ENCODE data around the gene SEPHS2.

Gene SEPHS2

GRCh38 chr16:30437511-30438046, 8.1 kb downstream of the SEPHS2 start:
- H3K4me1 ChIP-seq (ENCODE audit: control insufficient read depth, insufficient read depth, low read length, poor library complexity, severe bottlenecking) = no peaks in the 10 kb centered on the region
- DNase-seq = no peak
- H3K36me3 ChIP-seq (ENCODE audit: control insufficient read depth, insufficient read depth, low read length) = no peaks in the 10 kb centered on the region
- H3K27me3 ChIP-seq (replicated peaks; ENCODE audit: control insufficient read depth, insufficient read depth, low read length, poor library complexity, severe bottlenecking) = no peaks in the 10 kb centered on the region
- H3K9me3 ChIP-seq (ENCODE audit: control insufficient read depth, low read length) = no peaks in the 10 kb centered on the region
- no peak overlapping the region for H3K27ac ChIP-seq (ENCODE audit: insufficient read depth, low read length, poor library complexity, severe bottlenecking)
- H3K4me3 ChIP-seq (ENCODE audit: insufficient read depth, low read depth, low read length, poor library complexity, severe bottlenecking) = no peak overlapping the region

GRCh38 chr16:30434852-30435251, 10.8 kb downstream of the SEPHS2 start:
- no peaks in the 10 kb centered on the region for H3K9me3 ChIP-seq (ENCODE audit: control insufficient read depth, low read length)
- H3K36me3 ChIP-seq (ENCODE audit: control insufficient read depth, insufficient read depth, low read length) = no peaks in the 10 kb centered on the region
- peaks cover 7% of the 10 kb centered on the region for H3K4me1 ChIP-seq (ENCODE audit: control insufficient read depth, insufficient read depth, low read length, poor library complexity, severe bottlenecking)
- no peak overlapping the region for H3K27ac ChIP-seq (ENCODE audit: insufficient read depth, low read length, poor library complexity, severe bottlenecking)
- H3K4me3 ChIP-seq (ENCODE audit: insufficient read depth, low read depth, low read length, poor library complexity, severe bottlenecking) = no peak overlapping the region
- H3K27me3 ChIP-seq (replicated peaks; ENCODE audit: control insufficient read depth, insufficient read depth, low read length, poor library complexity, severe bottlenecking) = no peaks in the 10 kb centered on the region
- no peak for DNase-seq

DNA sequence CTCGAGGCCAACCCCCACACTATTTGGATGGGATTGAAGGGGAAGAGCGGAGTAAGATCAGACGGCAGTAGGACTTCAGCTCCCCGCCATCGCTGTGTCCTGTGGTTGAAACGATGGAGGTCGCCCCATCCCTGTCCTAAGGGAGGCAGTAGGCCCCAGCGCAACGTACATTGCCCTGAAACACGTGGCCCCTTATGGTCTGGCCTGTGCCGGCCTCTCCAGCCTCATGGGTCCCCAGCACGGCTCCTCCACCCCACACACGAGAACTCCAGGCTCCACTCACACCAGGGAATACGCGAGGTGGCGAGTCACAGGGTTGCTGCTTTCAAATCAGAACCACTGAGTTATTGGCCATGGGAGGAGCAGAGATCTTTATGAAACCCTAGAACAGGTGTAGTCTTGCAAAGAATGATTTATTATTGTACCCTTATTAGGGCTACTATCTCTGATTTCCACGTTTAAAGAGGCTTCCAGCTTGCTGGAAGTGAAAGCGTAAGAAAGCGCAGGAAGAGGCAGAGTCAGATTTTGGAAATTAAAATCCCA, 15.2 kb downstream of the SEPHS2 start:
- Histone ChIP-seq H3K9me3 (ENCODE audit: control insufficient read depth, low read length) (no peaks in the 10 kb centered on the region), H3K27ac (ENCODE audit: insufficient read depth, low read length, poor library complexity, severe bottlenecking) (peak overlapping the region; percentile 54), H3K4me1 (ENCODE audit: control insufficient read depth, insufficient read depth, low read length, poor library complexity, severe bottlenecking) (peaks cover 7% of the 10 kb centered on the region)

DNA sequence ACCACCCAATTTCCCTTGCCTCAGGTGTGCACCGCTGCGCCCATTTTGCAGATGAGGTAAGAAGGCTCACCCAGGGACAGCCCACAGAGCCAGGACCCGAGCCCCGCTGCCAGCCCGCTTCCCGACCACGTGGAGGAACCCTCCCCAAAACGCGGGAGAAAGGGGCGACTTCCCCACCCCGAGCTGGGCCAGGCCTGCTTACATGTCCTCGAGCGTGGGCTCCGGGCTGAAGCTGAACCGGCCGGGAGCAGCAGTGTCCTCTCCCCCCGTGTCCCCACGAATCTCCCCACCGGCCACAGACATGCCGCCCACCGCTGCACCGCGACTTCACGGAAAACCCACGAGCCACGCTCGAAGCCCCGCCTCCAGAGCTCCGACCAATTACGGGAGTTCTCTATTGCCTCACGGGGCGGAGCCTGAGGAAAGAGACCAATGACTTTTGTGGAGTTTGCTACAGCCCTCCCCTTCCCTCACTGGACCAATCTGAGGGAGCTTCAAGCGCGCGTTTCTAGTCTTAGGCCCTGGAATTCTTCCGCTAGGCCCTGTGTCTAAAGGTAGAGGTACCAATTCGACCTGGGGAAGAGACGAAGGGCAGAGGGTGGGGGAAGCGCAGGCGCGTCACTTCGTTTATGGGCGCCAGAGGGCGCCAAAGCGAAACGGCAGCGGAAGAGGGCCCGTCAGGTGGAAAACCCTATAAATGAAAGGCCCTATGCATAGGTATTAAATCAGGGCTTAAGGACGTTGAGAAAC, 15.8 kb downstream of the SEPHS2 start, which contains the start of gene DCTPP1:
Gene DCTPP1 (minus strand): TSS at position 353 of the 750 bp plus-strand sequence. CDS start 50 bp downstream, at position 303.
- Histone ChIP-seq H3K4me3 (ENCODE audit: insufficient read depth, low read depth, low read length, poor library complexity, severe bottlenecking) (peak within 1 kb of the TSS; percentile 64), H3K9me3 (ENCODE audit: control insufficient read depth, low read length) (no peaks in the 10 kb centered on the region), H3K36me3 (ENCODE audit: control insufficient read depth, insufficient read depth, low read length) (no peaks in the 10 kb centered on the region), H3K4me1 (ENCODE audit: control insufficient read depth, insufficient read depth, low read length, poor library complexity, severe bottlenecking) (peaks cover 7% of the 10 kb centered on the region), H3K27ac (ENCODE audit: insufficient read depth, low read length, poor library complexity, severe bottlenecking) (peak within 1 kb of the TSS; percentile 71), H3K27me3 (replicated peaks; ENCODE audit: control insufficient read depth, insufficient read depth, low read length, poor library complexity, severe bottlenecking) (no peaks in the 10 kb centered on the region)
- DNase-seq = peak; percentile 93 to 96 (median 94)

More for the DNA sequence above, 15.2 kb downstream of the SEPHS2 start:
- Histone ChIP-seq H3K4me3 (ENCODE audit: insufficient read depth, low read depth, low read length, poor library complexity, severe bottlenecking) (no peak overlapping the region), H3K36me3 (ENCODE audit: control insufficient read depth, insufficient read depth, low read length) (no peaks in the 10 kb centered on the region), H3K27me3 (replicated peaks; ENCODE audit: control insufficient read depth, insufficient read depth, low read length, poor library complexity, severe bottlenecking) (no peaks in the 10 kb centered on the region)
- peak in 1 of 3 donors; percentile 11 for DNase-seq

DNA sequence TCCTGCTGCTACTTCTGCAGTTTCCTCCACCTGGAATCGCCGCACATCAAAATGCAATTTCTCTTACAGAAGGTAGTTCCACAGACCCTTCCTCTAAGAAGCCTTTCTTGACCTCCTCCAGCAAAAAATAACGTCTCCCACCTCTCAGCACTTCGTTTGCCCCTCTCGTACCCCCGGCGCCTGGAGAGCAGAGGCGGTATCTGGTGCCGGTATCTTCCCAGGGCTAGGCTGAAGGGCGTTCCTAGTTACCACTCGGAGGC, 16.3 kb downstream of the SEPHS2 start:
- no peaks in the 10 kb centered on the region for H3K9me3 ChIP-seq (ENCODE audit: control insufficient read depth, low read length)
- H3K36me3 ChIP-seq (ENCODE audit: control insufficient read depth, insufficient read depth, low read length) = peaks cover 4% of the 10 kb centered on the region
- no peak for DNase-seq
- peaks cover 7% of the 10 kb centered on the region for H3K4me1 ChIP-seq (ENCODE audit: control insufficient read depth, insufficient read depth, low read length, poor library complexity, severe bottlenecking)
- H3K27me3 ChIP-seq (replicated peaks; ENCODE audit: control insufficient read depth, insufficient read depth, low read length, poor library complexity, severe bottlenecking) = no peaks in the 10 kb centered on the region
- H3K4me3 ChIP-seq (ENCODE audit: insufficient read depth, low read depth, low read length, poor library complexity, severe bottlenecking) = peak overlapping the region; percentile 64
- peak overlapping the region; percentile 71 for H3K27ac ChIP-seq (ENCODE audit: insufficient read depth, low read length, poor library complexity, severe bottlenecking)

- no peak for DNase-seq
- H3K4me3 ChIP-seq (ENCODE audit: insufficient read depth, low read depth, low read length, poor library complexity, severe bottlenecking) = no peak overlapping the region
- H3K27me3 ChIP-seq (replicated peaks; ENCODE audit: control insufficient read depth, insufficient read depth, low read length, poor library complexity, severe bottlenecking) = no peaks in the 10 kb centered on the region
- H3K9me3 ChIP-seq (ENCODE audit: control insufficient read depth, low read length) = no peaks in the 10 kb centered on the region
- H3K4me1 ChIP-seq (ENCODE audit: control insufficient read depth, insufficient read depth, low read length, poor library complexity, severe bottlenecking) = peaks cover 7% of the 10 kb centered on the region
- H3K27ac ChIP-seq (ENCODE audit: insufficient read depth, low read length, poor library complexity, severe bottlenecking) = no peak overlapping the region
- peaks cover 15% of the 10 kb centered on the region for H3K36me3 ChIP-seq (ENCODE audit: control insufficient read depth, insufficient read depth, low read length)
These were observed 17.6 kb downstream of the SEPHS2 start for GRCh38 chr16:30428055-30428454.

DNA sequence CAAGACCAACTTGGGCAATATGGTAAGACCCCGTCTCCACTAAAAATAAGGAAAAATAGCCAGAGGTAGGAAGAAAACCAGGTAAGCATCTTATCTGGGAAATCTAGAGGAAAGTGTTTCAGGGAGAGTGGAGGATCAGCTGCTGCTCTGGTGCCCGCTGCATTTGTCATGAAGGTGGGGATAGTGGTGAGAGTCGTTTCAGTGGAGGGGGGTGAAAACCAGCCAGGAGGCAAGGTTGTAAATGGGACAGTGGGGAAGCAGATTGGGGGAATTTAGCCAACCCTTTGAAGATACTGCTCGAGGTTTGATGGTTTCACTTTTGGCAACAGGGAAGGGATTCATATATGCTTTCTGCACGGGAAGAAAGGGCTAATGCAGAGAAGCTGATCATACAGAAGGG, 24.7 kb downstream of the SEPHS2 start:
- DNase-seq = no peak
- Histone ChIP-seq H3K36me3 (ENCODE audit: control insufficient read depth, insufficient read depth, low read length) (peaks cover 22% of the 10 kb centered on the region), H3K27ac (ENCODE audit: insufficient read depth, low read length, poor library complexity, severe bottlenecking) (no peak overlapping the region), H3K27me3 (replicated peaks; ENCODE audit: control insufficient read depth, insufficient read depth, low read length, poor library complexity, severe bottlenecking) (no peaks in the 10 kb centered on the region), H3K9me3 (ENCODE audit: control insufficient read depth, low read length) (no peaks in the 10 kb centered on the region), H3K4me1 (ENCODE audit: control insufficient read depth, insufficient read depth, low read length, poor library complexity, severe bottlenecking) (peaks cover 10% of the 10 kb centered on the region), H3K4me3 (ENCODE audit: insufficient read depth, low read depth, low read length, poor library complexity, severe bottlenecking) (no peak overlapping the region)

DNA sequence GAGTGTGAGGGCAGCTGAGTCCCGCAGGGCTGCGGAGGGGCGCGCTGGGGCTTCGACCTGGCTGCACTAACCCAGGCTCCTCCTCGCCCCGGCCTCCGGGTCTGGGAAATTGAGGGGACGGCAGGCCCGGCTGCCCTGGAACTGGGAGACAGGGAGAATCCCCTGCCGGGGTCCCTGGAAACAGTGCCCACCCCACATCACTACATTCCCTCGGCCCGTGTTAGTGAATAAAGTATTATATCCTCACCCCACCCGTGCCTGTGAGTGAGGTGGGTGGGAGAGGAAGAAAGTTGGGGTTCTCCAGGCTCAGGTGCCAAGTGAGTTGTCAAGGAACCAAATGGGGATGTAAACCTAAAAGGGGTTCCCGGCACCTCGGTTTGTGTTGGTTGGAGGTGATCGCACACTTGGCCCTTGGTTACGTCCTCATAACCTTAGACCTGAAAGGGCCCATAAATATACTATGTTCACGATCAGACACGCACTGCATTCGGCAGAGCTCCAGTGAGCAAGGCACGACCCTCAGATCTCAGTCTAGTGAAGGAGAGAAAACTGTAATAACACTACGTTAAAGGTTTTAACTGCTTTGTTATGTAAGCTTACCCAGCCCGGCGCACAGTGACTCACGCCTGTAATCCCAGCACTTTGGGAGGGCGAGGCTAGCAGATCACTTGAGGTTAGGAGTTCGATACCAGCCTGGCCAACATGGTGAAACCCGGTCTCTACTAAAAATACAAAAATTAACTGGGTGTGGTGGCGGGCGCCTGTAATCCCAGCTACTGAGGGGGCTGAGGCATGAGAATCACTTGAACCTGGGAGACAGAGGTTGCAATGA, 27.1 kb downstream of the SEPHS2 start:
- Histone ChIP-seq H3K27ac (ENCODE audit: insufficient read depth, low read length, poor library complexity, severe bottlenecking) (peak overlapping the region; percentile 68), H3K4me1 (ENCODE audit: control insufficient read depth, insufficient read depth, low read length, poor library complexity, severe bottlenecking) (peaks cover 10% of the 10 kb centered on the region), H3K4me3 (ENCODE audit: insufficient read depth, low read depth, low read length, poor library complexity, severe bottlenecking) (peak overlapping the region; percentile 78), H3K9me3 (ENCODE audit: control insufficient read depth, low read length) (no peaks in the 10 kb centered on the region), H3K36me3 (ENCODE audit: control insufficient read depth, insufficient read depth, low read length) (peaks cover 10% of the 10 kb centered on the region), H3K27me3 (replicated peaks; ENCODE audit: control insufficient read depth, insufficient read depth, low read length, poor library complexity, severe bottlenecking) (no peaks in the 10 kb centered on the region)
- no peak for DNase-seq

DNA sequence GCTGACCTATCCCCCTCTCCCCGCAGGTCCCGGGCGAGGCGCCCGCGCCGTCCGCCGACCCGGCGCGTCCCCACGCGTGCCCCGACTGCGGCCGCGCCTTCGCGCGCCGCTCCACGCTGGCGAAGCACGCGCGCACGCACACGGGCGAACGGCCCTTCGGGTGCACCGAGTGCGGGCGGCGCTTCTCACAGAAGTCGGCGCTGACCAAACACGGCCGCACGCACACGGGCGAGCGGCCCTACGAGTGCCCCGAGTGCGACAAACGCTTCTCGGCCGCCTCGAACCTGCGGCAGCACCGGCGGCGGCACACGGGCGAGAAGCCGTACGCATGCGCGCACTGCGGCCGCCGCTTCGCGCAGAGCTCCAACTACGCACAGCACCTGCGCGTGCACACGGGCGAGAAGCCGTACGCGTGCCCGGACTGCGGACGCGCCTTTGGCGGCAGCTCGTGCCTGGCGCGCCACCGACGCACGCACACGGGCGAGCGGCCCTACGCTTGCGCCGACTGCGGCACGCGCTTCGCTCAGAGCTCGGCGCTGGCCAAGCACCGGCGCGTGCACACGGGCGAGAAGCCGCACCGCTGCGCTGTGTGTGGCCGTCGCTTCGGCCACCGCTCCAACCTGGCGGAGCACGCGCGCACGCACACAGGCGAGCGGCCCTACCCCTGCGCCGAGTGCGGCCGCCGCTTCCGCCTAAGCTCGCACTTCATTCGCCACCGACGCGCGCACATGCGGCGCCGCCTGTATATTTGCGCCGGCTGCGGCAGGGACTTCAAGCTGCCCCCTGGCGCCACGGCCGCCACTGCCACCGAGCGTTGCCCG, 27.9 kb downstream of the SEPHS2 start:
- H3K9me3 ChIP-seq (ENCODE audit: control insufficient read depth, low read length) = no peaks in the 10 kb centered on the region
- peaks cover 10% of the 10 kb centered on the region for H3K4me1 ChIP-seq (ENCODE audit: control insufficient read depth, insufficient read depth, low read length, poor library complexity, severe bottlenecking)
- peak overlapping the region; percentile 68 for H3K27ac ChIP-seq (ENCODE audit: insufficient read depth, low read length, poor library complexity, severe bottlenecking)
- H3K36me3 ChIP-seq (ENCODE audit: control insufficient read depth, insufficient read depth, low read length) = peaks cover 6% of the 10 kb centered on the region
- H3K4me3 ChIP-seq (ENCODE audit: insufficient read depth, low read depth, low read length, poor library complexity, severe bottlenecking) = peak overlapping the region; percentile 78
- DNase-seq = peak; percentile 75 to 82 (median 79)
- H3K27me3 ChIP-seq (replicated peaks; ENCODE audit: control insufficient read depth, insufficient read depth, low read length, poor library complexity, severe bottlenecking) = no peaks in the 10 kb centered on the region
